Dedifferentiated amniotic fluid mesenchymal stem cell (primary cell): ENCODE results near the gene RAMP2.
A peak's percentile ranks its signal among the peaks of the same experiment; 100 is the strongest.
"Not testable (repeated sequence)": the region's sequence is repeated elsewhere in the genome, so short reads cannot be mapped to it uniquely, and the experiment has no call there.

Experiments
- DNase-seq: peaks from one replicate; pipeline ENCODE4 v3.0.0-alpha.2; 2016; ENCODE audit errors: extremely low spot score

Gene RAMP2

GRCh38 chr17:42768006-42768405 lies 7.0 kb downstream of the RAMP2 start:
- DNase-seq, result not testable (repeated sequence)

- DNase-seq, result not testable (repeated sequence)
These were observed 8.9 kb downstream of the RAMP2 start for GRCh38 chr17:42769964-42770363.

GRCh38 chr17:42772945-42773289 lies 11.9 kb downstream of the RAMP2 start:
- no peak for DNase-seq

DNA sequence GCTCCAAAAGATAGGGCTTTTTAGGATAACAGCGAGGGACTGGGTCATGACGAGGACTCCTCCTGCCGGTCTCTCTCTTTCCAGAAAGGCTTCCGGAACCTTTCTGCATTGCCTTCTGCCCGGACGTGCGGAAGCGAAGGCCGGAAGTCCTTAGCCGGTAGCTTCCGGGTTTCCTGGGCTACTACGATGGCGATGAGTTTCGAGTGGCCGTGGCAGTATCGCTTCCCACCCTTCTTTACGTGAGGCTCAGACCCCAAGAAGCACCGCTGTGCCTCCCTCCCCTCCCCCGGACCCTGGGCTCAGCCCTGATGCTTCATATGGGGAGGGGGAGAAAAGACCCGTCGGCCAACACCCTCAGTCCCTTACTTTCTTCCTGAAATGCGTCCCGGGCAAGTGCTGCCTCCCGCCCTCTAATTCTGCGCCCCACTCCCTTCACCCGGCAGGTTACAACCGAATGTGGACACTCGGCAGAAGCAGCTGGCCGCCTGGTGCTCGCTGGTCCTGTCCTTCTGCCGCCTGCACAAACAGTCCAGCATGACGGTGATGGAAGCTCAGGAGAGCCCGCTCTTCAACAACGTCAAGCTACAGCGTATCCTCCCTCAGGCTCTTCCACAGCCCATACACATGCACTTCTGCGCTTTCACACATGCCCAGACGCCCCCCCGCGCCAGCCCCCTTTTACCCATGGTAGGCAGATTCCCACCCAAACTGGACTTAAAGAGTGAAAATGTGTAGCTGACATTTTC lies 12.4 kb downstream of the RAMP2 start, which contains the start of gene VPS25:
TSS of gene VPS25 (plus strand) at position 160 of the 746 bp plus-strand sequence. CDS start at position 187, 27 bp downstream.
- DNase-seq, result peak; percentile 73

DNA sequence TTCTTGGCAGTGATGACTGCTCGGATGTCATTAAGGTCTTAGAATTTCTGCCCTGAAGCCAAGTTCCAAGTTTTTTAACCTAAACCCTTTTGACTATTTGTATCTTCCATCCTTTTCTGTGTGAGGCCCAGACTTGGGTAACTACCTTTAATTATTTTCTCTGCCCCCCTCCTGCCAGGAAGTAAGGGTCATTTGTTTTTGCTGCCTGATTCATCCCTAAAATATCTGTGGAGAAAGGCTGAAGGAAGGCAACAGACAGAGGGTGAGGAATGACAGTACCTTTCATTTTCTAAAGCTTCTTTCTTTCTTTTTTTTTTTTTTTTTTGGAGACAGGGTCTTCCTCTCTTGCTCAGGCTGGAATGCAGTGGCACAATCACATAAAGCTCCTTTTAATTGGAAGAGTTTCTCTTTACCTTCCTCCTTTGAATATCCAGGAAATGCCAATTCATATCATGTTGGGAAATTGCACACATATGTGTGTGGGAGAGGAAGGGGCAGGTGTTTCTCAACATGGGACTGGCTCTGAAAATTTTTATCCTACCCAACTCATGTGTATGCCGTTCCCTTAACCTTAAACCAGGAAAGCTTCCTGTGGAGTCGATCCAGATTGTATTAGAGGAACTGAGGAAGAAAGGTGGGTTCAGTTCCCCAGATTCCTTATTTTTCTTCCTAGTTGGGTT lies 13.2 kb downstream of the RAMP2 start:
- no peak for DNase-seq

- DNase-seq, result no peak
These were observed 14.6 kb downstream of the RAMP2 start for GRCh38 chr17:42775534-42776098.

DNA sequence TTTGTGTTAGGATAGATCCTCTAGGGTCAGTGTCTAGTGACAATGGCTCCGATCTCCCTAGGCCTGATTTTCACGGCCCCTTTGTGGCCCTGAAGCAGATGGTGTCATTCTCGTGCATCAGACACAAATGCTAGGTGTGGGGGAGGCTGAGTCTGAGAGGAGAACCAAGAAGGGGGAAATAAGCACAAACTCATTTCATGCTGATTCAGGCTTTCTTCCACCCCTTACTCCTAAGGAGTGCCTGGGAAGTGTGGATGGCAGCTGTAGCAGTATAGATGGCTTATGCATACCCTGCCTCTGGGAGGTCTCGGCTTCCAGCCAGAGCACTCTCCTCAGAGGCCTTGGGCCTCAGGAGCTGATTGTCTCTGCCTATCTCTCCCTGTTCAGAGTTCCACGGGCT lies 17.5 kb downstream of the RAMP2 start:
- DNase-seq, result no peak

GRCh38 chr17:42779304-42779935 lies 18.4 kb downstream of the RAMP2 start:
- DNase-seq, result no peak

DNA sequence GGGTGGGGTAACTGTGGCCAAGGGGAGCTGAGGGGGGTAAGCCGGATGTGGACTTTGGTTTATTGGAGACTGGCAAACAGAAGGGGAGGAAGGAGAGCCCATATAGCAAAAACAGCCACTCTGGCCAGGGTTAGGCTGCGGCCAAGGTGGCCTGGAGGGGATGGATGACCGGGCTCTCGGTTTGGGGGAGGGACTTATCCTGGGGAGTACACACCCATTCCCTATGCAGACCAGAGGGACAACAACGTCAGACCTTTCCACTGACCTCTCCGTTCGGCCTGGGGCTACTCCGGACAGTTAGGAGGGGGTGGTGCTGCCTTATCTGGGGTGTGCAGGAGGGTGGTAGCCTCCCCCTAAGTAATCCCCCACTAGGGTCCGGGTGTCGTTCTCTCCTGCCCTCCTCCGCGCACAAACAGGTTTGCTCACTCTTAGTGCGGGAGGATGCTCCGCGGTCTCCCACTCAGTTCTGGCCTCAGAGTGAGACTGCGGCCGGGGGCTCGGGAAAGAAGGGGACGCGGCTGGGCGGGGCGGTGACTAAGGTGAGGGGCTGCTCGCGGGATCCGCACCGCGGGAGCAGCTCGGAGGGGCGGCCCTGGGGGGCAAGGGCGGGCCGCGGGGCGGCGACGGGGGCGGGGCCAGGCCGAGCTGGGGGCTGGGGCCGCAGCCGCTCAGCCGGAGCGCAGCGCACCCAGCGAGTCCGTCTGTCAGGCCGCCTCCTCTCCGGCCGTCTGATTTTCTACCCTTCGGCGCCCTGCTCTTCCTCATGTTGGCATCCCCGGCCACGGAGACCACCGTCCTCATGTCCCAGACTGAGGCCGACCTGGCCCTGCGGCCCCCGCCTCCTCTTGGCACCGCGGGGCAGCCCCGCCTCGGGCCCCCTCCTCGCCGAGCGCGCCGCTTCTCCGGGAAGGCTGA lies 19.2 kb downstream of the RAMP2 start, which contains the start of gene WNK4:
TSS of gene WNK4 (plus strand) at position 675 of the 915 bp plus-strand sequence. CDS start at position 764, 89 bp downstream.
- no peak for DNase-seq

DNA sequence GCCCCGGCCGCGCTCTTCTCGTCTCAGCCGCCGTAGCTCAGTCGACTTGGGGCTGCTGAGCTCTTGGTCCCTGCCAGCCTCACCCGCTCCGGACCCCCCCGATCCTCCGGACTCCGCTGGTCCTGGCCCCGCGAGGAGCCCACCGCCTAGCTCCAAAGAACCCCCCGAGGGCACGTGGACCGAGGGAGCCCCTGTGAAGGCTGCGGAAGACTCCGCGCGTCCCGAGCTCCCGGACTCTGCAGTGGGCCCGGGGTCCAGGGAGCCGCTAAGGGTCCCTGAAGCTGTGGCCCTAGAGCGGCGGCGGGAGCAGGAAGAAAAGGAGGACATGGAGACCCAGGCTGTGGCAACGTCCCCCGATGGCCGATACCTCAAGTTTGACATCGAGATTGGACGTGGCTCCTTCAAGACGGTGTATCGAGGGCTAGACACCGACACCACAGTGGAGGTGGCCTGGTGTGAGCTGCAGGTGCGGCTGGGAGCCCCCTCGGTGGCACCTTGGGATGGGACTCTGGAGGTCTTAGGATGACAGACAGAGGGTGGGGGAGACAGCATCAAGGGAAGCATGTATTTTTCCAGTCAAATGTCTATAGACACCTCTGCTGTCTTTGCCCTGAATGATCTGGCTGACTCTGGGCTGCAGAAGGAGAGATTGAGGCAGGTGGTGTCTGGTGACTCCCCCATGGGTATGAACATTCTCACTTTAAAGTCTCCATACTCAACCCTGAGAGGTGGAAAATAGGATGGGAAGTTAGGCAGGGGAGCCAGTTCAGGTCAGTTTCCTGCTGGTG lies 20.0 kb downstream of the RAMP2 start:
- no peak for DNase-seq

DNA sequence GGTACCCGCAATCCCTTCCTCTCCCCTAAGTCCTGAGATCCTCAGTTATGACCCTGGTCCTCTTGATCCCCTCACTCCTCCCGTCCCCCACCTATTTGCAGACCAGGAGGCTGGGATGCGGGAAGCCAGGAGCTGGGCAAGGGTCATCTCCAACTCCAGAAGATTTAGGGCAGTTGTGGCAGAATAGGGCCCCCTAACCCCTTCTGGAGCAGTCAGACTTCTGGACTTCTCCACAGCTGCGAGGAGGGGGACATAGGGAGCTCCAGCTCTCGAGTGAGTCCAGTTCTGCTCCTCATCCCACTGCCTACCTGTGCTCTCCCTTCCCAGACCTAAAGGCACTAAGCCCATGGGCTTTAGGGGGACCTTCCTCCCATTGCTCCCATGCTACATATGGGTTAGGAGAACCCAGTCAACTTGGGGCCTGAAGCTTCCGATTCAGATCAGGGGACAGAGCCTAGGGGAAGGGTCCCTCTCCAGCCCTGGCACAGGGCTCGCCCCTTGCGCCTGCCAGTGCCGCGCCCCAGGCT lies 20.7 kb downstream of the RAMP2 start:
- no peak for DNase-seq

GRCh38 chr17:42782166-42783061 lies 21.4 kb downstream of the RAMP2 start:
- DNase-seq, result no peak

- DNase-seq, result no peak
These were observed 22.2 kb downstream of the RAMP2 start for GRCh38 chr17:42783062-42783790.

DNA sequence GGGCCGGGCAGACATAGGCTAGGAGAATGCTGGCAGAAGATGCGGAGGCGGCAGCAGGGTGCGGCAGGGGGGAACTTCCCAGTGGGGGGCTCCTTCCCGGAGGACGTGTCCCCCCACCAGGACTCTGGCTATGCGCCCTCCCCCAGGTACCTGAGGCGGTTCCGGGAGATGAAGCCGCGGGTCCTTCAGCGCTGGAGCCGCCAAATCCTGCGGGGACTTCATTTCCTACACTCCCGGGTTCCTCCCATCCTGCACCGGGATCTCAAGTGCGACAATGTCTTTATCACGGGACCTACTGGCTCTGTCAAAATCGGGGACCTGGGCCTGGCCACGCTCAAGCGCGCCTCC lies 22.7 kb downstream of the RAMP2 start:
- DNase-seq, result no peak

GRCh38 chr17:42784409-42784808 lies 23.4 kb downstream of the RAMP2 start:
- DNase-seq, result no peak

- DNase-seq, result no peak
These were observed 24.0 kb downstream of the RAMP2 start for GRCh38 chr17:42784811-42785592.

- no peak for DNase-seq
These were observed 26.2 kb downstream of the RAMP2 start for GRCh38 chr17:42787266-42787665.

- DNase-seq, result no peak
These were observed 30.9 kb downstream of the RAMP2 start for GRCh38 chr17:42791948-42792347.
